K562 (cell line): Measurements from ENCODE around the gene RBM20.

Source experiments
- MXI1 ChIP-seq: IDR thresholded peaks from 2 replicates; pipeline ENCODE4 v1.6.1; 2011; ENCODE audit warnings: low read depth, mild to moderate bottlenecking, improper control_type of control experiment, low read length
- SAP30 ChIP-seq: fragments of 200-600 bp; sonication (generic); IDR thresholded peaks from 2 replicates; pipeline ENCODE4 v1.6.1; 2012; ENCODE audit warnings: borderline replicate concordance, low read depth, mild to moderate bottlenecking, moderate library complexity, low read length, control low read depth, inconsistent platforms; ENCODE audit not compliant: insufficient read depth, poor library complexity, severe bottlenecking
- TF ChIP-seq, protein P1 (sequence below), 3 experiments: IDR thresholded peaks in 2 of 3; conservative IDR thresholded peaks in 1 of 3; 2 replicates each; pipeline ENCODE4 v1.5.1; 2011 to 2012; ENCODE audit warnings: low read length in 3 of 3, mild to moderate bottlenecking in 3 of 3, control low read depth in 2 of 3, improper control_type of control experiment in 1 of 3, inconsistent platforms in 1 of 3, low read depth in 1 of 3, mixed read lengths in 1 of 3, moderate library complexity in 1 of 3; ENCODE audit not compliant: insufficient read depth in 2 of 3

GRCh38 chr10:110804376-110804775 lies 160.2 kb downstream of the RBM20 start:
- no peak for TF ChIP-seq MXI1
- TF ChIP-seq, protein P1, sequence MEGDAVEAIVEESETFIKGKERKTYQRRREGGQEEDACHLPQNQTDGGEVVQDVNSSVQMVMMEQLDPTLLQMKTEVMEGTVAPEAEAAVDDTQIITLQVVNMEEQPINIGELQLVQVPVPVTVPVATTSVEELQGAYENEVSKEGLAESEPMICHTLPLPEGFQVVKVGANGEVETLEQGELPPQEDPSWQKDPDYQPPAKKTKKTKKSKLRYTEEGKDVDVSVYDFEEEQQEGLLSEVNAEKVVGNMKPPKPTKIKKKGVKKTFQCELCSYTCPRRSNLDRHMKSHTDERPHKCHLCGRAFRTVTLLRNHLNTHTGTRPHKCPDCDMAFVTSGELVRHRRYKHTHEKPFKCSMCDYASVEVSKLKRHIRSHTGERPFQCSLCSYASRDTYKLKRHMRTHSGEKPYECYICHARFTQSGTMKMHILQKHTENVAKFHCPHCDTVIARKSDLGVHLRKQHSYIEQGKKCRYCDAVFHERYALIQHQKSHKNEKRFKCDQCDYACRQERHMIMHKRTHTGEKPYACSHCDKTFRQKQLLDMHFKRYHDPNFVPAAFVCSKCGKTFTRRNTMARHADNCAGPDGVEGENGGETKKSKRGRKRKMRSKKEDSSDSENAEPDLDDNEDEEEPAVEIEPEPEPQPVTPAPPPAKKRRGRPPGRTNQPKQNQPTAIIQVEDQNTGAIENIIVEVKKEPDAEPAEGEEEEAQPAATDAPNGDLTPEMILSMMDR (IDR thresholded peaks at IDR 0.05 in 2 of 3, conservative IDR thresholded peaks at IDR 0.05 in 1 of 3; ENCODE audit: insufficient read depth in 2 of 3, low read depth in 1 of 3, low read length in 3 of 3), result no peak
- TF ChIP-seq SAP30, result no peak
